GM12864 (cell line): ENCODE measurements around the gene THBS2.
"Not testable (repeated sequence)": the region's sequence is repeated elsewhere in the genome, so short reads cannot be mapped to it uniquely, and the experiment has no call there.

Source experiments
- DNase-seq: peaks from one replicate; pipeline ENCODE4 v3.0.0-alpha.2; 2011; ENCODE audit warnings: low read depth
- H3K4me3 ChIP-seq: 2 replicates; pipeline ENCODE4 v1.5.1; 2011; ENCODE audit warnings: mild to moderate bottlenecking, low read depth, low read length, control low read depth
- CTCF ChIP-seq: IDR thresholded peaks from 2 replicates; pipeline ENCODE4 v1.5.1; 2011; ENCODE audit warnings: low read depth, mild to moderate bottlenecking, moderate library complexity, low read length, control low read depth, inconsistent platforms; ENCODE audit errors: missing control alignments

THBS2 gene

GRCh38 chr6:169186496-169187169, 67.0 kb downstream of the THBS2 start:
- no peak for DNase-seq
- no peak for TF ChIP-seq CTCF
- H3K4me3 ChIP-seq: no peak overlapping the region

GRCh38 chr6:169185692-169186485, 67.8 kb downstream of the THBS2 start:
- DNase-seq: no peak
- no peak overlapping the region for H3K4me3 ChIP-seq
- no peak for TF ChIP-seq CTCF

GRCh38 chr6:169185011-169185521, 68.6 kb downstream of the THBS2 start:
- no peak for DNase-seq
- TF ChIP-seq CTCF: no peak

GRCh38 chr6:169184419-169184818, 69.2 kb downstream of the THBS2 start:
- no peak overlapping the region for H3K4me3 ChIP-seq
- TF ChIP-seq CTCF: no peak
- no peak for DNase-seq

More at GRCh38 chr6:169185011-169185521, 68.6 kb downstream of the THBS2 start:
- no peak overlapping the region for H3K4me3 ChIP-seq

GRCh38 chr6:169183233-169183632, 70.4 kb downstream of the THBS2 start:
- TF ChIP-seq CTCF: no peak
- DNase-seq: no peak

GRCh38 chr6:169179831-169180230, 73.8 kb downstream of the THBS2 start:
- not testable (repeated sequence) for DNase-seq, H3K4me3 ChIP-seq

More at GRCh38 chr6:169183233-169183632, 70.4 kb downstream of the THBS2 start:
- no peak overlapping the region for H3K4me3 ChIP-seq

- TF ChIP-seq CTCF: no peak
- DNase-seq: no peak
- no peak overlapping the region for H3K4me3 ChIP-seq
Observed at GRCh38 chr6:169177516-169178166, 76.0 kb downstream of the THBS2 start.
